PC-3 (cell line): ENCODE results near the gene TSPEAR. TPM values are rescaled to one million over a fixed set of nuclear protein-coding genes. Genes with fewer than 3 reads are reported as not detected.

Experiments used
- ATAC-seq: fragments of 200-7000 bp; cut with Tn5 transposase; 2 replicates; pipeline ENCODE4 v1.9.1; 2020; ENCODE audit warnings: mild to moderate bottlenecking, moderate library complexity
- BruUV-seq: library from RNA; stranded (reverse); fragments of 400-500 nt; replicated peaks from 2 replicates; lab custom pipeline; 2021; lab: Mats Ljungman, UMichigan
- CTCF ChIA-PET: fragments of 300-600 bp; sonication (Branson Sonifier 250); formaldehyde crosslinking; loops from one replicate; lab custom pipeline; 2022; ENCODE audit warnings: antibody characterized with exemption; lab: Charles Lee
- POLR2A ChIA-PET: fragments of 300-600 bp; sonication (Branson Sonifier 250); formaldehyde crosslinking; loops from one replicate; lab custom pipeline; 2022; ENCODE audit warnings: antibody characterized with exemption; ENCODE audit not compliant: unreplicated experiment; lab: Charles Lee
- DNase-seq: peaks from one replicate; pipeline ENCODE4 v3.0.0-alpha.2; 2015
- H2AFZ ChIP-seq: fragments of 300-600 bp; sonication (generic); 2 replicates; pipeline ENCODE4 v1.6.0; 2016; ENCODE audit warnings: antibody characterized with exemption, low read length
- H3F3A ChIP-seq: fragments of 300-600 bp; sonication (generic); one replicate; pipeline ENCODE4 v1.6.0; 2017; ENCODE audit warnings: antibody characterized with exemption, low read length, control low read depth, mild to moderate bottlenecking; ENCODE audit not compliant: unreplicated experiment
- H3K27ac ChIP-seq: fragments of 300-600 bp; sonication (generic); 2 replicates; pipeline ENCODE4 v1.5.1; 2016; ENCODE audit warnings: mild to moderate bottlenecking, low read length
- H3K27me3 ChIP-seq: fragments of 300-600 bp; sonication (generic); 2 replicates; pipeline ENCODE4 v1.6.1; 2016; ENCODE audit warnings: low read length, mixed read lengths
- H3K36me3 ChIP-seq: fragments of 300-600 bp; sonication (generic); 2 replicates; pipeline ENCODE4 v1.6.1; 2016; ENCODE audit warnings: low read depth, mixed run types, low read length, mixed read lengths
- H3K4me1 ChIP-seq: fragments of 300-600 bp; sonication (generic); 2 replicates; pipeline ENCODE4 v1.5.1; 2016; ENCODE audit warnings: low read length; ENCODE audit not compliant: insufficient read depth
- H3K4me2 ChIP-seq: fragments of 300-600 bp; sonication (generic); 2 replicates; pipeline ENCODE4 v1.6.0; 2016; ENCODE audit warnings: low read length
- H3K4me3 ChIP-seq: fragments of 300-600 bp; sonication (generic); 2 replicates; pipeline ENCODE4 v1.5.1; 2016; ENCODE audit warnings: mild to moderate bottlenecking, low read length, mixed read lengths
- H3K79me2 ChIP-seq: fragments of 300-600 bp; sonication (generic); 2 replicates; pipeline ENCODE4 v1.6.1; 2017; ENCODE audit warnings: low read length, mixed read lengths
- H3K9ac ChIP-seq: fragments of 300-600 bp; sonication (generic); 2 replicates; pipeline ENCODE4 v1.6.0; 2016; ENCODE audit warnings: mild to moderate bottlenecking, low read length
- H3K9me2 ChIP-seq: fragments of 300-600 bp; sonication (generic); replicated peaks from 2 replicates; pipeline ENCODE4 v1.6.1; 2016; ENCODE audit warnings: mixed run types, low read length, mixed read lengths
- H3K9me3 ChIP-seq: fragments of 300-600 bp; sonication (generic); 2 replicates; pipeline ENCODE4 v1.6.1; 2016; ENCODE audit warnings: low read length, mixed read lengths
- H4K20me1 ChIP-seq: fragments of 300-600 bp; sonication (generic); 2 replicates; pipeline ENCODE4 v1.6.1; 2016; ENCODE audit warnings: low read length, mixed read lengths
- EZH2 ChIP-seq: fragments of 300-600 bp; sonication (generic); IDR thresholded peaks from one replicate; pipeline ENCODE4 v1.6.1; 2017; ENCODE audit warnings: antibody characterized with exemption, mild to moderate bottlenecking, low read length; ENCODE audit not compliant: unreplicated experiment
- EZH2phosphoT487 ChIP-seq: fragments of 300-600 bp; sonication (generic); IDR thresholded peaks from 2 replicates; pipeline ENCODE4 v1.6.1; 2018; ENCODE audit warnings: mild to moderate bottlenecking, antibody characterized with exemption, low read length, borderline replicate concordance
- intact Hi-C: fragments of 100-400 bp; cut with micrococcal nuclease; formaldehyde crosslinking; loops from 2 replicates; pipeline ENCODE4 v1.9.0; 2023
- total RNA-seq: library from RNA; depleted of rRNA; stranded (reverse); fragments of >200 nt; gene quantifications from 2 replicates; pipeline ENCODE4 v1.2.3, GENCODE V29; 2014
- TF ChIP-seq, protein P1 (sequence below): fragments of 300-600 bp; sonication (generic); conservative IDR thresholded peaks from 2 replicates; pipeline ENCODE4 v1.5.1; 2017; ENCODE audit warnings: antibody characterized with exemption, low read depth, mild to moderate bottlenecking, low read length

TSPEAR gene
- total RNA-seq, 1 experiment from 2014 or later: 2.1 TPM

DNA sequence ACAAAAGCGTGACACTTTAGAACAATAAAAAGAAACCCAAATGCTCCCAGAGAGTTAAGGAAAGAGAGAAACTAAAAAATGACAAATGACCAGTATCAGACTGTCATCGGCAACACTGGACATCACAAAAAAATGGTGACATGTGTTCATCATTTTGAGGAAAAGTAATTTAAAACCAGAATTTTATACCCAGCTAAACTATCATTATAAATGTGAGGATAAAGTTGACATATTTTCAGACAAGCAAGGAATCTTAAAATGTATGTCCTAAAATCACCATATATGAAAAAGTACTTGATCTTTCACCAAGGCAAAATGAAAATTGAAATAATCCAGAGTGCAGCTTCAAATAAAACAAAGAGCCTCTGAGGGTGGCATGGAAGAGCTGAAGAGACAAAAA, 66.5 kb downstream of the TSPEAR start:
- CTCF ChIA-PET: no interaction called here

DNA sequence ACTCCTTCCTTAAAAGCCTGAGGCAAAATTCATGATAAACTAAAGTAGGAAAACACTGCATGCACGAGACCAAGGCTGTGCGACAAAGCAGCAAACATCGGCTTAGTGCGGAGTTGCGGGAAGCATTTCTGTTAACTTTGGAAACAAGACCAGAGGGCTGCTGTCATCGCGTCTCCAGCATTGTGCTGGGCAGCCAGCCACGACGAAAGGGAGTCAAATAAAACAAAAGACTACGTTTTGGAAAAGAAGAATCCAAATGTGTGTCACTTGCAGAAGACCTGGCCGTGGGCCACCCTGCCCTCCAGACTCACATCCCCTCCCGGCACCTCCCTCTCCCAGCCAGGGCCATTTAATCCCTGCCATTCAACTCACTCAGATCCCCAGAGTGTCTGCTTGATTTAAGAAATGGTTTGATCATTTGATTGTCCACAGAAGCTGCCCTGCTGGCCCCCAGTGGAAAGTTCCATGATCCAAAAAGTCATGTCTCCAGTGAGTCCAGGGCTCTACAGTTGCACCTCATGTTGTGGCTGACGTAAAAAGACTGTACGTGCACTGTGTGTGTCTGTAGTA, 67.5 kb downstream of the TSPEAR start:
- DNase-seq: no peak
- H3K79me2 ChIP-seq: no peaks in the 10 kb centered on the region
- ATAC-seq: peak; percentile 40; the same call in 1 of the 2 replicates
- CTCF ChIA-PET: no interaction called here
- H3K9me2 ChIP-seq: no peaks in the 10 kb centered on the region
- H3F3A ChIP-seq: no peaks in the 10 kb centered on the region
- no peak overlapping the region for H3K4me3 ChIP-seq
- no peak overlapping the region for H2AFZ ChIP-seq
- H3K27ac ChIP-seq: no peak overlapping the region
- no peaks in the 10 kb centered on the region for H4K20me1 ChIP-seq
- H3K9ac ChIP-seq: no peak overlapping the region
- H3K4me2 ChIP-seq: no peak overlapping the region
- POLR2A ChIA-PET: no interaction called here
- no peaks in the 10 kb centered on the region for H3K4me1 ChIP-seq
- no peaks in the 10 kb centered on the region for H3K9me3 ChIP-seq
- BruUV-seq: no TSS peak
- H3K27me3 ChIP-seq: no peaks in the 10 kb centered on the region
- TF ChIP-seq, protein P1, sequence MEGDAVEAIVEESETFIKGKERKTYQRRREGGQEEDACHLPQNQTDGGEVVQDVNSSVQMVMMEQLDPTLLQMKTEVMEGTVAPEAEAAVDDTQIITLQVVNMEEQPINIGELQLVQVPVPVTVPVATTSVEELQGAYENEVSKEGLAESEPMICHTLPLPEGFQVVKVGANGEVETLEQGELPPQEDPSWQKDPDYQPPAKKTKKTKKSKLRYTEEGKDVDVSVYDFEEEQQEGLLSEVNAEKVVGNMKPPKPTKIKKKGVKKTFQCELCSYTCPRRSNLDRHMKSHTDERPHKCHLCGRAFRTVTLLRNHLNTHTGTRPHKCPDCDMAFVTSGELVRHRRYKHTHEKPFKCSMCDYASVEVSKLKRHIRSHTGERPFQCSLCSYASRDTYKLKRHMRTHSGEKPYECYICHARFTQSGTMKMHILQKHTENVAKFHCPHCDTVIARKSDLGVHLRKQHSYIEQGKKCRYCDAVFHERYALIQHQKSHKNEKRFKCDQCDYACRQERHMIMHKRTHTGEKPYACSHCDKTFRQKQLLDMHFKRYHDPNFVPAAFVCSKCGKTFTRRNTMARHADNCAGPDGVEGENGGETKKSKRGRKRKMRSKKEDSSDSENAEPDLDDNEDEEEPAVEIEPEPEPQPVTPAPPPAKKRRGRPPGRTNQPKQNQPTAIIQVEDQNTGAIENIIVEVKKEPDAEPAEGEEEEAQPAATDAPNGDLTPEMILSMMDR: no peak
- TF ChIP-seq EZH2phosphoT487: no peak
- TF ChIP-seq EZH2: no peak
- no peaks in the 10 kb centered on the region for H3K36me3 ChIP-seq
- intact Hi-C loops: no loop called here

More for the DNA sequence above, 66.5 kb downstream of the TSPEAR start:
- H3K4me1 ChIP-seq: no peaks in the 10 kb centered on the region
- H3K27me3 ChIP-seq: no peaks in the 10 kb centered on the region
- no peak overlapping the region for H3K27ac ChIP-seq
- H3K9me3 ChIP-seq: no peaks in the 10 kb centered on the region
- H3K4me3 ChIP-seq: no peak overlapping the region
- H3K4me2 ChIP-seq: no peak overlapping the region
- no peaks in the 10 kb centered on the region for H4K20me1 ChIP-seq
- DNase-seq (no peak), ATAC-seq (no peak)
- H3K79me2 ChIP-seq: no peaks in the 10 kb centered on the region
- H2AFZ ChIP-seq: no peak overlapping the region
- TF ChIP-seq EZH2phosphoT487 (no peak), EZH2 (no peak)
- TF ChIP-seq, protein P1: no peak
- POLR2A ChIA-PET: interaction anchor here (0.5 kb wide), 1 partner anchor 141 kb away, joined by 7 read pairs; no protein-coding TSS in a partner anchor
- H3K36me3 ChIP-seq: no peaks in the 10 kb centered on the region
- H3K9ac ChIP-seq: no peak overlapping the region
- H3K9me2 ChIP-seq: no peaks in the 10 kb centered on the region
- intact Hi-C loops: no loop called here
- H3F3A ChIP-seq: no peaks in the 10 kb centered on the region
- BruUV-seq: no TSS peak

DNA sequence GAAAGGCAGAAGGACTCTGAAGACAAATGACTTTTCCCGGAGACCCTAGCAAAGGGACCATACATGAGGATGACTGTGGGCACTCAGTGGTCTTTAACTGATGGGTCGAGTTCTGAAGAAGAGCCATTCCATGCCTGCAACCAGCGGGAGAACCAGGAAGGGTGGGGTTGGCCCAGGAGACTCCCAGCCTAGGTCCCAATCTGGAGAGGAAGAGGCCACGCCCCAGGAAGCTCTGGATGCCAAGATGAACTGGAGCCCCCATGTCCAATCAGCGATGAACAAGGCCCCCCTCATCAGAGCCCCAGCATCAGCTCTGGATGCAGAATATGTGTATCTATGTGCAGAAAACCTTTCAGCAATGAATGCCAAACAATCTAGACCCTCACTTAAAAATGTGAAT, 70.6 kb downstream of the TSPEAR start:
- Histone ChIP-seq H4K20me1 (no peaks in the 10 kb centered on the region), H3K36me3 (no peaks in the 10 kb centered on the region), H3K4me2 (no peak overlapping the region), H3K27me3 (no peaks in the 10 kb centered on the region), H2AFZ (no peak overlapping the region), H3K9ac (no peak overlapping the region), H3F3A (no peaks in the 10 kb centered on the region), H3K4me1 (no peaks in the 10 kb centered on the region), H3K4me3 (no peak overlapping the region), H3K9me2 (no peaks in the 10 kb centered on the region), H3K27ac (no peak overlapping the region), H3K79me2 (no peaks in the 10 kb centered on the region), H3K9me3 (no peaks in the 10 kb centered on the region)
- POLR2A ChIA-PET: no interaction called here
- intact Hi-C loops: no loop called here
- TF ChIP-seq, protein P1: no peak
- no peak for TF ChIP-seq EZH2
- no peak for TF ChIP-seq EZH2phosphoT487
- no TSS peak for BruUV-seq
- DNase-seq (no peak), ATAC-seq (no peak)
- CTCF ChIA-PET: no interaction called here
